Trophoblast cell (in vitro differentiated cells and primary cell): ENCODE measurements around the gene DTNB.

Experiments
- DNase-seq, 2 donors: peaks; one replicate each; pipeline ENCODE4 v3.0.0-alpha.2; 2016
- H2AFZ ChIP-seq: 2 replicates; pipeline ENCODE4 v1.6.1; 2013; ENCODE audit warnings: low read length, moderate library complexity, mild to moderate bottlenecking; ENCODE audit not compliant: insufficient read depth, poor library complexity
- H2AK5ac ChIP-seq: 2 replicates; pipeline ENCODE4 v1.6.1; 2013; ENCODE audit warnings: mild to moderate bottlenecking, low read length
- H2BK120ac ChIP-seq: 2 replicates; pipeline ENCODE4 v1.6.1; 2013; ENCODE audit warnings: low read length, mild to moderate bottlenecking, moderate library complexity; ENCODE audit not compliant: insufficient read depth, poor library complexity
- H2BK12ac ChIP-seq: 2 replicates; pipeline ENCODE4 v1.6.1; 2013; ENCODE audit warnings: mild to moderate bottlenecking, low read length, moderate library complexity
- H2BK5ac ChIP-seq: 2 replicates; pipeline ENCODE4 v1.6.1; 2013; ENCODE audit warnings: low read length, low read depth, moderate library complexity, mild to moderate bottlenecking; ENCODE audit not compliant: poor library complexity
- H3K14ac ChIP-seq: 2 replicates; pipeline ENCODE4 v1.6.1; 2013; ENCODE audit warnings: mild to moderate bottlenecking, low read length
- H3K18ac ChIP-seq: 2 replicates; pipeline ENCODE4 v1.6.1; 2013; ENCODE audit warnings: mild to moderate bottlenecking, low read length
- H3K23ac ChIP-seq: 2 replicates; pipeline ENCODE4 v1.6.1; 2013; ENCODE audit warnings: low read length
- H3K27ac ChIP-seq: 2 replicates; pipeline ENCODE4 v1.5.1; 2013; ENCODE audit warnings: low read depth, mild to moderate bottlenecking, inconsistent platforms, low read length, moderate library complexity
- H3K27me3 ChIP-seq: 2 replicates; pipeline ENCODE4 v1.6.1; 2013; ENCODE audit warnings: inconsistent platforms, mild to moderate bottlenecking, low read length, moderate library complexity; ENCODE audit not compliant: insufficient read depth
- H3K36me3 ChIP-seq, 2 experiments: 1 replicate in 1 of 2; 2 replicates in 1 of 2; pipeline ENCODE4 v1.6.1; 2013; ENCODE audit warnings: low read length in 2 of 2, mild to moderate bottlenecking in 2 of 2, moderate library complexity in 1 of 2; ENCODE audit not compliant: insufficient read depth in 2 of 2, control insufficient read depth in 1 of 2
- H3K4ac ChIP-seq: 2 replicates; pipeline ENCODE4 v1.6.1; 2013; ENCODE audit warnings: low read depth, mild to moderate bottlenecking, low read length, moderate library complexity
- H3K4me1 ChIP-seq, 2 experiments: 1 replicate in 1 of 2; 2 replicates in 1 of 2; pipeline ENCODE4 v1.6.1; 2013; ENCODE audit warnings: low read length in 2 of 2, mild to moderate bottlenecking in 2 of 2, moderate library complexity in 1 of 2; ENCODE audit not compliant: insufficient read depth in 2 of 2, control insufficient read depth in 1 of 2
- H3K4me2 ChIP-seq: 2 replicates; pipeline ENCODE4 v1.6.1; 2013; ENCODE audit warnings: inconsistent platforms, mild to moderate bottlenecking, low read length, moderate library complexity
- H3K4me3 ChIP-seq: 2 replicates; pipeline ENCODE4 v1.5.1; 2013; ENCODE audit warnings: mild to moderate bottlenecking, low read depth, low read length, inconsistent platforms
- H3K79me1 ChIP-seq: one replicate; pipeline ENCODE4 v1.6.1; 2013; ENCODE audit warnings: low read length
- H3K79me2 ChIP-seq: 2 replicates; pipeline ENCODE4 v1.6.1; 2013; ENCODE audit warnings: low read length, mild to moderate bottlenecking; ENCODE audit not compliant: control insufficient read depth, insufficient read depth, poor library complexity
- H3K9ac ChIP-seq: 2 replicates; pipeline ENCODE4 v1.6.1; 2013; ENCODE audit warnings: mild to moderate bottlenecking, low read length
- H3K9me3 ChIP-seq: 2 replicates; pipeline ENCODE4 v1.6.1; 2013; ENCODE audit warnings: low read depth, mild to moderate bottlenecking, control low read depth, inconsistent platforms, low read length; ENCODE audit not compliant: insufficient read depth
- H4K12ac ChIP-seq: 2 replicates; pipeline ENCODE4 v1.6.1; 2013; ENCODE audit warnings: low read depth, mild to moderate bottlenecking, low read length, moderate library complexity
- H4K8ac ChIP-seq: 2 replicates; pipeline ENCODE4 v1.6.1; 2013; ENCODE audit warnings: low read depth, mild to moderate bottlenecking, low read length, moderate library complexity
- H4K91ac ChIP-seq: one replicate; pipeline ENCODE4 v1.6.1; 2013; ENCODE audit warnings: low read depth, mild to moderate bottlenecking, low read length, moderate library complexity
- WGBS: extraction: QIAGEN DNeasy Blood & Tissue Kit; methylation state at CpG from one replicate; pipeline ENCODE4 v1.1.7; 2013; ENCODE audit warnings: missing lambda C conversion rate; ENCODE audit not compliant: insufficient read length, insufficient coverage; ENCODE audit errors: extremely low coverage; 5-methylcytosine and 5-hydroxymethylcytosine counted together

DTNB gene

DNA sequence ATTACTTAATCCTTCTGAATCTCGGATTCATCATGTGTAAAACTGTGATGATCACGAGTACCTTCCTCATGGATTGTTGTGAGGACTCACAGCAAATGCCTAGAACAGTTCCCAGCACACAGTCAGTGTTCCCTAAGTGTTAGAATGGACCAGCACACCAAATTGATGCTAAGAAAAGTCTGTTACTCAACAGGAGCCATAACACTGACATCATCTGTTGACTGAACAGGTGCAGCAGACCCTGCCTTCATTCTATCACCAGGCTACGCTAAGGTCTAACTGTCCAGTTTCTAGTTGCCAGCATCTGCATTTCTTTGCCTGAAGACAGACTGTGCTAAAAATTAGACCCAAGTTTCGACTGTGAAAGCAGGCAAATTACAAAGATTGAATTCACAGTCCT, 18.6 kb downstream of the DTNB start:
- Histone ChIP-seq H3K4me1 (no peaks in the 10 kb centered on the region), H3K4ac (no peak overlapping the region), H3K4me2 (no peak overlapping the region), H2AFZ (no peak overlapping the region), H3K4me3 (no peak overlapping the region), H3K27ac (no peak overlapping the region), H3K9me3 (no peaks in the 10 kb centered on the region), H3K79me2 (no peaks in the 10 kb centered on the region), H3K79me1 (no peaks in the 10 kb centered on the region), H2BK12ac (no peak overlapping the region), H3K18ac (no peak overlapping the region), H2BK5ac (no peak overlapping the region), H2AK5ac (no peak overlapping the region), H3K27me3 (no peaks in the 10 kb centered on the region), H3K23ac (no peak overlapping the region), H3K9ac (no peak overlapping the region), H4K91ac (no peak overlapping the region), H3K36me3 (no peaks in the 10 kb centered on the region), H3K14ac (no peak overlapping the region), H4K12ac (no peak overlapping the region), H4K8ac (no peak overlapping the region), H2BK120ac (no peak overlapping the region)
- WGBS = no CpG with 5 or more reads among the region's 4 CpGs
- no peak for DNase-seq

DNA sequence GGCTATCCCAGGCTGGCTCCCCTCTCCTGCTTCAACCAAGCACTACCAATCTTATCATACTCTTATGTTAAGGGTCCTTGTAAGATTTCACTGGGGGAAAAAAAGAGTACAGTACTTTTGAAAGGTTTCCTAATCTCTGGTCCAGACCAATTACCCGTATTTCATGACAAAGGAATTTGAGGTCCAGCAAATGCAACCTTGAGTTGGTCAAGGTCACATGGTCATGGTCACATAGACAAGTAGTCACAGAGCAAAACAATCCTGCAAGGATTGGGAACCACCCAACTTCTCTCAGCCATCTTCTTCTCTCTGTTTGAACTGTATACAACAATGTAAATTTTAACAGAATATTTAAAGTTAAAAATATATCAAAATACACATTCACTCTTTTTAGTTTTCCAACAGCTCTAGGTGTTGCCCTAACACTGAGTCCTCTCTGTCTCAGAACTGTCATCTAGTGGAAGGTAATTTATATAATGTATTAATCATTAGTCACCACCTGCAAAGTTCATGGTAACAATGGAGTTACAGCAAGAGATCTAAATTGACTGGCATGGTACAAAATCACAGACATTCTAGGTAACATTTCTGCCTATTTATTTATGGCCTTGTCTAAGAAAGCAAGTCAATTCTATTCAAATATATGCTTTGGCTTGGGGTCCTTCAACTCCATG, 21.5 kb downstream of the DTNB start:
- Histone ChIP-seq H3K79me2 (no peaks in the 10 kb centered on the region), H3K18ac (no peak overlapping the region), H2AK5ac (no peak overlapping the region), H3K79me1 (no peaks in the 10 kb centered on the region), H4K12ac (no peak overlapping the region), H3K4me3 (no peak overlapping the region), H3K4me1 (no peaks in the 10 kb centered on the region), H3K27ac (no peak overlapping the region), H3K36me3 (no peaks in the 10 kb centered on the region), H3K9me3 (no peaks in the 10 kb centered on the region), H2AFZ (no peak overlapping the region), H3K9ac (no peak overlapping the region), H4K91ac (no peak overlapping the region), H2BK120ac (no peak overlapping the region), H3K14ac (no peak overlapping the region), H2BK5ac (no peak overlapping the region), H3K4ac (no peak overlapping the region), H3K23ac (no peak overlapping the region), H3K4me2 (no peak overlapping the region), H3K27me3 (no peaks in the 10 kb centered on the region), H4K8ac (no peak overlapping the region), H2BK12ac (no peak overlapping the region)
- no peak for DNase-seq
- no CpG with 5 or more reads among the region's 1 CpG for WGBS

DNA sequence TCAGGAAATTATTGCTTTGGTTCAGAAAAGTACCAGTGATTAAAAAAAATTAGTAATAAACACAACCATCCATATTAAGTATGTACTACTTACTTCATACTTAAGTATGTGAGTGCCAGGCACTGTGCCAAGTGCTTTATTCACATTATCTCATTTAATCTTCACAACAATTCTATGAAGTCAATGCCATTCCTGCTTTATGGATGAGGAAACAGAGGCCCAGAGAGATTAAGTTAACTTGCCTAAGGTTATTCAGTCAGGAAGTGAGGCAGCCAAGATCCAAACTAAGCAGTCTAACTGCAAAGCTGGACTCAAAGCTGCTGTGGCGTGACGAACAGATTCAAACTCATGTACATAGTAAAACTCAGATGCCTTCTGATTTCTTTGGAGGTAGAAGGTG, 22.3 kb downstream of the DTNB start:
- H2BK5ac ChIP-seq = no peak overlapping the region
- no peak overlapping the region for H3K9ac ChIP-seq
- no peak overlapping the region for H2AFZ ChIP-seq
- no peaks in the 10 kb centered on the region for H3K4me1 ChIP-seq
- no peak overlapping the region for H3K4me2 ChIP-seq
- no peaks in the 10 kb centered on the region for H3K79me2 ChIP-seq
- no peak overlapping the region for H3K27ac ChIP-seq
- no peaks in the 10 kb centered on the region for H3K79me1 ChIP-seq
- H4K12ac ChIP-seq = no peak overlapping the region
- no peak overlapping the region for H3K18ac ChIP-seq
- no peak overlapping the region for H2BK120ac ChIP-seq
- H3K4me3 ChIP-seq = no peak overlapping the region
- peak in 1 of 2 donors; percentile 24 for DNase-seq
- no peak overlapping the region for H2BK12ac ChIP-seq
- no peak overlapping the region for H2AK5ac ChIP-seq
- no peak overlapping the region for H4K91ac ChIP-seq
- no peak overlapping the region for H4K8ac ChIP-seq
- H3K23ac ChIP-seq = no peak overlapping the region
- H3K27me3 ChIP-seq = no peaks in the 10 kb centered on the region
- no CpG with 5 or more reads among the region's 2 CpGs for WGBS
- H3K14ac ChIP-seq = no peak overlapping the region
- no peak overlapping the region for H3K4ac ChIP-seq
- no peaks in the 10 kb centered on the region for H3K9me3 ChIP-seq
- no peaks in the 10 kb centered on the region for H3K36me3 ChIP-seq

DNA sequence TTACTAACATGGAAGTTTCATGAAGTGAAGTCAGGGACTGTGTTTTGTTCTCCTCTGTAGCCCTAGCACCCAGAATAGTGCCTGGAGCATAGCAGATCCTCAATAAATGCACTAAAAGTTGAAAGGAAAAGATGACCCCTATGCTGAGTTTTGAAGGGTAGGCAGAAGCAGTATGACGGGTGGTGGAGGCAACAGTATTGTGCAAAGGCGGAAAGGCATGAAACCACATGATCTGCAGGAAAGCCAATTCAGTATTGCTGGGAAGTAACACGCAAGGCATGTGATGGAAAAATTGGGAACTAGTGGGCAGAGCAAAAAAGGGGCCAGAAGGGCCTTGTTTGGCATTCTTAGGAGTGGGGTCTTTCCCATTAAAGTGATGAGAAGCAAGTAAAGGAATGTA, 23.1 kb downstream of the DTNB start:
- Histone ChIP-seq H3K27ac (no peak overlapping the region), H3K4me1 (no peaks in the 10 kb centered on the region), H3K4ac (no peak overlapping the region), H4K8ac (no peak overlapping the region), H2BK12ac (no peak overlapping the region), H3K79me2 (no peaks in the 10 kb centered on the region), H3K23ac (no peak overlapping the region), H3K9me3 (no peaks in the 10 kb centered on the region), H2BK120ac (no peak overlapping the region), H4K91ac (no peak overlapping the region), H3K18ac (no peak overlapping the region), H2BK5ac (no peak overlapping the region), H3K36me3 (no peaks in the 10 kb centered on the region), H3K79me1 (no peaks in the 10 kb centered on the region), H3K4me3 (no peak overlapping the region), H3K27me3 (no peaks in the 10 kb centered on the region), H3K9ac (no peak overlapping the region), H2AFZ (no peak overlapping the region), H3K4me2 (no peak overlapping the region), H2AK5ac (no peak overlapping the region), H3K14ac (no peak overlapping the region), H4K12ac (no peak overlapping the region)
- peak in 1 of 2 donors; percentile 31 for DNase-seq
- WGBS = no CpG with 5 or more reads among the region's 3 CpGs
